GM19324 (cell line): ENCODE data around the gene TARDBP.
A peak's percentile ranks its signal among the peaks of the same experiment; 100 is the strongest.
"Not testable (repeated sequence)": the region's sequence is repeated elsewhere in the genome, so short reads cannot be mapped to it uniquely, and the experiment has no call there.

Experiments
- ATAC-seq: cut with Tn5 transposase; IDR thresholded peaks from one replicate; pipeline ENCODE4 v1.9.1; 2021; ENCODE audit warnings: mild to moderate bottlenecking, moderate library complexity; ENCODE audit not compliant: unreplicated experiment, low FRiP score

Gene TARDBP

GRCh38 chr1:11012260-11013159 is at the start of gene TARDBP:
TSS of gene TARDBP (plus strand) at chr1:11012654. CDS start at chr1:11013728, 1,074 bp downstream.
- ATAC-seq = peak; percentile 92

DNA sequence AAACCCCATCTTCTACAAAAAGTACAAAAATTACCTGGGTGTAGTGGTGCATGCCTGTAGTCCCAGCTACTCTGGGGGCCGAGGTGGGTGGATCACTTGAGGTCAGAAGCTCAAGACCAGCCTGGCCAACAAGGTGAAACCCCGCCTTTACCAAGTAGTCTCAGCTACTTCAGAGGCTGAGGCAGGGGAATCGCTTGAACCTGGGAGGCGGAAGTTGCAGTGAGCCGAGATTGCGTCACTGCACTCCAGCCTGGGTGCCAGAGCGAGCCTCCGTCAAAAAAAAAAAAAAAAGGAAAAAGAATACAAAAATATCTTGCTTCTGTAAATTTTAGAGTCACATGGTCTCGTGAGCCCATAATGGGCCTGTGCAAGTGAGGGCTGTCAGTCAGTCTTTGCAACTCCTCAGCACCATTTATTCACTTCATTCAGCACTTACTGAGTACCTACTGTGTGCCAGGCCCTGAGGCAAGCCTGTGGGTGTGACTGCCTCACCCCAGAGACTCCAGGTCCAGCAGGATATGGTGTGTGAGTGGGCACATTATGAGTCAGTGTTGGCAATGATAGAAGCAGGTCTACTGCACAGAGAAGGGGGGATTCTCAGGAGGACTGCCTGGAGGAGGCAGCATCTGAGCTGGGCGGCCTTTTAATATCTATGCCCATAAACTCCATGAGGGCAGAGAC is 46.8 kb upstream of the TARDBP start:
- no peak for ATAC-seq

DNA sequence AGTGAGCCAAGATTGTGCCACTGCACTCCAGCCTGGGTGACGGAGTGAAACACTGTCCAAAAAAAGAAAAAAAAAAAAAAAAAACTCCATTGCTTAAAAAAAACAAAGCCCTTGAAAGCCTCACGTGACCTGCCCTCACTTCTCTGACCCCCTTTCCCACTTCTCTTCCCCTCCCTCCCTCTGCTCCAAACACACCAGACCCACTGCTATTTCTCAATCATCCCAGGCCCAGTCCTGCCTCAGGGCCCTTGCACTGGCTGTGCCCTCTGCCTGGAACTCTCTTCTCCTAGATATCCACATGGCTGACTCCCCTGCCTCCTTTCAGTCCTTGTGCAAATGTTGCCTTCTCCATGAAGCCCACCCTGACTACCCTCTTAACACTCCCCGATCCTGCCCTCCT is 45.4 kb upstream of the TARDBP start:
- ATAC-seq = no peak

- ATAC-seq = no peak
Observed at GRCh38 chr1:10968411-10968826, 44.0 kb upstream of the TARDBP start.

GRCh38 chr1:10969267-10969970 is 43.0 kb upstream of the TARDBP start:
- ATAC-seq = no peak

GRCh38 chr1:10969971-10970332 is 42.5 kb upstream of the TARDBP start:
- no peak for ATAC-seq

DNA sequence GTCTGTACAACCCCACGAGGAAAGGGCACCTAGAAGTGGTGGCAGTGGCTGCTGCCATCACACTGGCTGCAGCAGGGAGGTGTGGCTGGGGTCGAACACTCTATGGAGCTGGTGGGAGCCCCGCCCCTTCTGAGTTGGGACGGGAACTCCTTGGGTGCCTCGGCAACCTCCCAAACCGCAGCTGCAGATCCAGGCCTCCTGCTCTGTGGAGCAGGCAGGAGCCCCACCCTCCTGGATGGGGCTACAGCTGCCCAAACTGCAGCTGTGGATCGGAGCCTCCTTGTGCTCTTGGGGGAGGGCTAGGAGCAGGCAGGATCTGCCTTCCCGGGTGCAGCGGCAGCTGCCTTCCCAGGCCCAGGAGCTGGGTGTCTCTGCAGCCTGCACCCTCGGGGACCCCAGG is 38.9 kb upstream of the TARDBP start:
- ATAC-seq = no peak

DNA sequence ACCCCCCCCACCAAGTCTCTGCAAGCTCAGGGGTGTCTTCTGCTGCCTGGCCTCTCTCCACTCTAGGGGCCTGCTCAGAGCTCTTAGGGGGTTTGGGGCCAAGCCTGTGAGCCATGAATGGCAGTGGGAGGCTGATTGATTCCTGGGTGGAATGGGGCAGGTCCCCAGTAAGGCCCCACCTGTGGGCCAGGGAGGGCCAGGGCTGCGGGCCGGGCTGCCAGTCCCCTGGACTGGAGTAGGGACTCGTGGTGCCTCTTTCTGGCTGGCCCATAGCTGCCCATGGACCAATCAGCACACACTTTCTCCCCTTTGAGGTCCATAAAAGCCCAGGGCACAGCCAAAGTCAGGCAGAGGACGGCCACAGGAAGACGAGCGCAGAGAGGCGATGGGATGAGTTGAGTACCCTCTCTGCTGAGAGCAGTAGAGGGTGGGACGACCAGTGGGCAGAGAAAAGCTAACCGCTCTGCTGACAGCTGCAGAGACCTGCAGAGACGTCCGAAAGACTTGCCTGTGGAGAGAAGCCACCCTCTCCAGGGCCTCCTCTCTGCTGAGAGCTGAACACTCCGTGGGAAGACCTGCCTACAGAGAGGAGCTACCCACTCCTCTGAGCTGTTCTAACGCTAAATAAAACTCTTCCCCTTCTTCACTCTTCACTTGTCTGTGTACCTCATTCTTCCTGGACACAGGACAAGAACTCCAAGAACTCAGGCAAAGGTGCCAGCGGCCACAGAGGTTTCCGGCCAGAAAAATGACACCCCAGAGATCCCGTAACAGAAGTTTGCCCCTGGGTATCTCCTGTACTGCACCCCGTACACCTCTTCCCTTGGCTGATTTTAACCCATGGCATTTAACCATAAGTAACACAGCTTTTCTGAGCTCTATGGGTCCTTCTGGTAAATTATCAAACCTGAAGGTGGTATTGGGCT is 38.2 kb upstream of the TARDBP start:
- no peak for ATAC-seq

DNA sequence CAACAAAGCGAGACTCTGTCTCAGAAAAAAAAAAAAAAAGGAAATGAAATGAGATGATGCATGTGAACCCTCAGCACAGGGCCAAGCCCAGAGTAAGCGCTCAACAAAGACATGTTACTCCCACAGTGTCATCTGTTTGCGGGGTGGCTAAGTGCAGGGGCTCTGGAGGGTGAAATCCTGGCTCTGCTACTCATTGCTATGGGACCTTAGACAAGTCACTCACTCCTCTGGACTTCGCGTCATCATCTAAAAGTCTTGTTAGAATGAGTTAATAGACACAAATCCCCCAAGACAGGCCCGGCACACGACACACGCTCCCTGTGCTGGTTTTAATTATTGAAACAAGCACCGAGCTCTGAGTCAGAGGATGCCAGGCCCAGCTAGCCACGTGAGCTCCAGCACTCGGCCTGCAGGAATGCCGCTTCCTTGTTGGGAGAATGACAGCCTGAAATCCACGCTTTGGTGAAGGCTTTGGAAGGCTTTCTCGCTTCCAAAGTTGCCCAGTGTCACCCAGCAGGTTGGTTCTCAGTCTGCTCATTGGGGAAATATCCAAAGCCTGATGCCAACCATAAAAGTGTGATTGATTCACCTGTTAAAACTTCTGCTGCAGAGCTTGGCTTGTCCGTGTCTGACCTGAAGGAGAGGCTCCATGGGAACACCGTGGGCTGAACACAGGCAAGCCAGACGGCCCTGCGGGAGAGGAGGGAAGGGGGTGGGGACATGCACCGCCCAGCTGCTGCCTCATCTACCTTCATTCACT is 36.7 kb upstream of the TARDBP start:
- no peak for ATAC-seq

GRCh38 chr1:10978719-10979118 is 33.7 kb upstream of the TARDBP start:
- no peak for ATAC-seq

DNA sequence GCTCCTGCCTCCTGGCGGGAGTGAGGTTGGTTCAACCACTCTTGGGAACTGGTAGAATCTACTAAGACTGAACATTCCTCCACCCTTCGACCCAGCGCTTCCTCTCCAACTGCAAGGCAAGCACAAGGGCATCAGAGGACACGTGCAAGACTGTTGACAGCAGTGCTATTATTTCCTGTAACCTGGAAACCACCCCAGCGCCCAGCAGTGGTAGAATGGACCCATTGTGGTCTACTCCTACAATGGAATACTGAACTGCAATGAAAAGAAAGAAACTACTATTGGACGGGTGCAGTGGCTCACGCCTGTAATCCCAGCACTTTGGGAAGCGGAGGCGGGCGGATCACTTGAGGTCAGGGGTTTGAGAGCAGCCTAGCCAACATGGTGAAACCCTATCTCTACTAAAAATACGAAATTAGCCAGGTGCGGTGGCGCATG is 33.0 kb upstream of the TARDBP start:
- no peak for ATAC-seq

GRCh38 chr1:10980094-10980577 is 32.3 kb upstream of the TARDBP start:
- no peak for ATAC-seq

DNA sequence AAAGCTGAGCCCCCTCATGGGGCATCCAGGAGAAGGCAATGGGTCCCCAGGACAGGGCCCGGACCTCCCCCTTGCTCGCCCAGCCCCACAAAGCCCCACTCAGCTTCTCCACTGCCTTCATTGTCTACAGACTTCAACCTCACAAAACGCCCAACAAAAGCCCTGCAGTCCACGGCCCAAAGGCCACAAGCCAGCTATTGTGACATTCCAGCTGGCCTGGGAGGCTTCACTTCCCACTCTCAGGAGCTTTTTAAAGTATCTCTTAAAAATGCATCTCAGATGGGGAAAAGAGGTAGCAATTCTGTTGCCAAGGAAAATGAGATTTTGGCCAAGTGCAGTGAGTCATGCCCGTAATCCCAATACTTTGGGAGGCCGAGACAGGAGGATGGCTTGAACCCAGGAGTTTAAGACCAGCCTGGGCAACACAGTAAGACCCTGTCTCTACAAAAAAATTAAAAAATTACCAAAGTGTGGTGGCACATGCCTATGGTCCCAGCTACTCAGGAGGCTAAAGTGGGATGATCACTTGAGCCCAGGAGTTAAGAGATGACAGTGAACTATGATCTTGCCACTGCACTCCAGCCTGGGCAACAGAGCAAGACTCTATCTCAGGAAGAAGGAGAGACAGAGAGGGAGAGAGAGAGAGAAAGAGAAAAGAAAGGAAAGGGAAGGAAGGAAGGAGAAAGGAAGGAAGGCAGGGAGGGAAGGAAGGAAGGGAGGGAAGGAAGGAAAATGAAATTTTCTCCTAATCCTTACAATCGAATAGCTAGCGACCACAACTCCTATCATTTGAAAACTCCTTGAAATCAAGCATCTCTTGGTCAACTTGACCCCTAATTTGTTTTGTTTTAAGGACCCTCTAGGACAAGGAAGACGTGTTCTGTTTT is 31.4 kb upstream of the TARDBP start:
- no peak for ATAC-seq

DNA sequence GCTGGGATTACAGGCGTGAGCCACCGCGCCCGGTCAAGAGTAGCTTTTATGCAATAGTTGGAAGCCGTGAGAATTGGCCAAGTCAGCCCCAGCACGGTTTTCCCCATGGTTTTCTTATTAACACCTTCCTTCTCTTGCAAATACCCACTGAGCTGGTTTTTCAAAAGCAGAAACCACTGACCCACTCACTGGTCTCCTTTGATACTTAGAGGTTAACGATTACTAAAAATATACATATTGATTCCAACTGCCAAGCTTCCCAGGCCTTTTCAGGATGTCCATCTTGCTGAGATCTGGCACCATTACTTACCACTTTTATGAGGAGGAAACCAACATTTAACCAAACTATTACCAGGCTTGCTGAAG is 25.9 kb upstream of the TARDBP start:
- no peak for ATAC-seq

GRCh38 chr1:10987840-10988417 is 24.5 kb upstream of the TARDBP start:
- no peak for ATAC-seq

- no peak for ATAC-seq
Observed at GRCh38 chr1:10989095-10989494, 23.4 kb upstream of the TARDBP start.

GRCh38 chr1:10989920-10990516 is 22.4 kb upstream of the TARDBP start:
- not testable (repeated sequence) for ATAC-seq

GRCh38 chr1:10990828-10991227 is 21.6 kb upstream of the TARDBP start:
- ATAC-seq = no peak
